GM12878 (cell line): ENCODE results near the gene SIN3B. TPM values are rescaled to one million over a fixed set of nuclear protein-coding genes. Genes with fewer than 3 reads are reported as not detected.

Source experiments
- ATAC-seq: fragments of 200-7000 bp; cut with Tn5 transposase; 3 replicates; pipeline ENCODE4 v1.9.1; 2020; ENCODE audit warnings: mild to moderate bottlenecking, moderate library complexity
- BruUV-seq: library from RNA; stranded (reverse); fragments of 400-500 nt; replicated peaks from 2 replicates; lab custom pipeline; 2021; lab: Mats Ljungman, UMichigan
- CTCF ChIA-PET: fragments of 300-600 bp; sonication (Branson Sonifier 250); formaldehyde crosslinking; extraction: SDS; loops from one replicate; lab custom pipeline; 2021; ENCODE audit warnings: inconsistent platforms; lab: Yijun Ruan, JAX
- POLR2A ChIA-PET: fragments of 350-600 bp; formaldehyde crosslinking; extraction: SDS; loops from one replicate; lab custom pipeline; 2021; ENCODE audit warnings: inconsistent platforms; lab: Charles Lee
- RAD21 ChIA-PET: fragments of 300-600 bp; sonication (Branson Sonifier 250); formaldehyde crosslinking; loops from one replicate; lab custom pipeline; 2023; ENCODE audit warnings: antibody characterized with exemption; ENCODE audit not compliant: unreplicated experiment; lab: Charles Lee
- SMC1A ChIA-PET: fragments of 300-600 bp; sonication (Branson Sonifier 250); formaldehyde crosslinking; loops from one replicate; lab custom pipeline; 2023; ENCODE audit not compliant: unreplicated experiment, uncharacterized antibody; lab: Charles Lee
- DNase-seq: peaks from one replicate; pipeline ENCODE4 v3.0.0-alpha.2; 2011; ENCODE audit warnings: low read depth, low spot score
- FAIRE-seq: peaks from 3 replicates; lab custom pipeline; 2011; peaks lifted over from hg19 to GRCh38; lab: Jason Lieb, UNC
- H2AFZ ChIP-seq: 2 replicates; pipeline ENCODE4 v1.6.0; 2011; ENCODE audit warnings: low read depth, low read length, control low read depth; ENCODE audit not compliant: control insufficient read depth
- H3K27ac ChIP-seq: 2 replicates; pipeline ENCODE4 v1.5.1; 2011; ENCODE audit warnings: control low read depth; ENCODE audit not compliant: control insufficient read depth, insufficient read depth
- H3K27me3 ChIP-seq, 2 experiments: replicated peaks in 1 of 2; 2 replicates each; pipeline versions ENCODE4 v1.6.0 to v1.6.1; 2011; ENCODE audit warnings: low read length in 1 of 2; ENCODE audit not compliant: control insufficient read depth in 2 of 2, insufficient read depth in 2 of 2
- H3K36me3 ChIP-seq, 2 experiments: 2 replicates each; pipeline ENCODE4 v1.5.1; 2011; ENCODE audit warnings: low read length in 1 of 2; ENCODE audit not compliant: control insufficient read depth in 2 of 2, insufficient read depth in 2 of 2
- H3K4me1 ChIP-seq: 2 replicates; pipeline ENCODE4 v1.6.1; 2011; ENCODE audit warnings: mild to moderate bottlenecking, low read length, moderate library complexity, mixed read lengths; ENCODE audit not compliant: control insufficient read depth, insufficient read depth
- H3K4me2 ChIP-seq: 2 replicates; pipeline ENCODE4 v1.6.0; 2011; ENCODE audit warnings: control low read depth; ENCODE audit not compliant: control insufficient read depth, insufficient read depth
- H3K4me3 ChIP-seq: fragments of 200-600 bp; sonication (generic); 2 replicates; pipeline ENCODE4 v1.5.1; 2016
- H3K79me2 ChIP-seq: 2 replicates; pipeline ENCODE4 v1.6.0; 2011; ENCODE audit warnings: low read length; ENCODE audit not compliant: control insufficient read depth, insufficient read depth
- H3K9ac ChIP-seq: 2 replicates; pipeline ENCODE4 v1.8.0; 2011; ENCODE audit warnings: low read length, control low read depth, mixed read lengths; ENCODE audit not compliant: control insufficient read depth, insufficient read depth
- H3K9me3 ChIP-seq: replicated peaks from 3 replicates; pipeline ENCODE4 v1.5.1; 2011; ENCODE audit warnings: mild to moderate bottlenecking, low read length; ENCODE audit not compliant: control insufficient read depth, insufficient read depth
- H4K20me1 ChIP-seq: 2 replicates; pipeline ENCODE4 v1.6.0; 2011; ENCODE audit not compliant: control insufficient read depth, insufficient read depth
- ATF7 ChIP-seq: fragments of 450-650 bp; IDR thresholded peaks from 2 replicates; pipeline ENCODE4 v1.6.1; 2016; ENCODE audit warnings: low read depth, mild to moderate bottlenecking
- NBN ChIP-seq: fragments of 450-650 bp; IDR thresholded peaks from 2 replicates; pipeline ENCODE4 v1.6.1; 2016
- SIN3A ChIP-seq: IDR thresholded peaks from 2 replicates; pipeline ENCODE4 v1.6.1; 2012; ENCODE audit warnings: low read depth, low read length, improper control_type of control experiment
- SP1 ChIP-seq: IDR thresholded peaks from one replicate; pipeline ENCODE4 v1.6.1; 2011; ENCODE audit warnings: low read depth, low read length
- SUPT20H ChIP-seq: IDR thresholded peaks from 2 replicates; pipeline ENCODE4 v1.6.1; 2011; ENCODE audit warnings: low read depth, mild to moderate bottlenecking, low read length, moderate library complexity, borderline replicate concordance; ENCODE audit not compliant: control insufficient read depth
- WGBS: methylation state at CpG from one replicate; pipeline ENCODE4 v1.1.6; 2016; ENCODE audit warnings: low lambda C conversion rate; ENCODE audit not compliant: insufficient replicate concordance, insufficient coverage; ENCODE audit errors: missing lambda C conversion rate; 5-methylcytosine and 5-hydroxymethylcytosine counted together
- in situ Hi-C: fragments of 300-500 bp; cut with MboI; formaldehyde crosslinking; loops from 9 replicates; pipeline ENCODE4 v1.14.3; 2018; ENCODE audit warnings: mixed read lengths
- intact Hi-C: fragments of 100-400 bp; cut with micrococcal nuclease; formaldehyde crosslinking; loops from one replicate; pipeline ENCODE4 v1.14.2; 2022; ENCODE audit not compliant: unreplicated experiment
- polyA plus RNA-seq, 11 experiments: library from polyadenylated mRNA; depleted of rRNA in 4 of 11; unstranded in 6 of 11; stranded (reverse) in 5 of 11; fragments of >200 nt; fragmentation: Nextera tagmentation in 4 of 11; fragmentation: Illumina TruSeq in 1 of 11; extraction: Ambion mirVana in 4 of 11; extraction: Trizol in 1 of 11; gene quantifications; 1 replicate in 1 of 11; 2 replicates in 10 of 11; pipeline versions ENCODE4 v1.2.1 to v1.2.3, GENCODE V29; 2011 to 2016; ENCODE audit warnings: inconsistent platforms in 2 of 11, missing spikeins in 2 of 11, low read depth in 1 of 11
- total RNA-seq, 4 experiments: library from RNA; depleted of rRNA in 3 of 4; stranded (reverse); fragments of >200 nt in 3 of 4; fragmentation: Illumina TruSeq in 1 of 4; extraction: Trizol in 1 of 4; gene quantifications; 2 replicates each; pipeline versions ENCODE4 v1.2.1 to v1.2.3, GENCODE V29; 2013 to 2021
- TF ChIP-seq, protein P1 (sequence below): IDR thresholded peaks from 2 replicates; pipeline ENCODE4 v1.6.1; 2012; ENCODE audit warnings: mild to moderate bottlenecking, low read depth, low read length
- TF ChIP-seq, protein P2 (sequence below): fragments of 150-350 bp; IDR thresholded peaks from 2 replicates; pipeline ENCODE4 v1.6.1; 2014; ENCODE audit warnings: mild to moderate bottlenecking, low read depth, low read length
- TF ChIP-seq, protein P3 (sequence below): fragments of 450-650 bp; IDR thresholded peaks from 2 replicates; pipeline ENCODE4 v1.6.1; 2016; ENCODE audit warnings: mild to moderate bottlenecking
- TF ChIP-seq, protein P4 (sequence below): fragments of 450-650 bp; IDR thresholded peaks from 2 replicates; pipeline ENCODE4 v1.6.1; 2016; ENCODE audit warnings: mild to moderate bottlenecking
- TF ChIP-seq, protein P5 (sequence below): fragments of 450-650 bp; IDR thresholded peaks from 2 replicates; pipeline ENCODE4 v1.6.1; 2018; ENCODE audit warnings: borderline replicate concordance, mild to moderate bottlenecking; ENCODE audit not compliant: partially characterized antibody

Gene SIN3B
- total and polyA plus RNA-seq, 10 of the 15 experiments (the other 5 are each of a cell fraction or from before 2014, with no cell fraction given), result 0.68 to 34.5 (median 15.8) TPM

DNA sequence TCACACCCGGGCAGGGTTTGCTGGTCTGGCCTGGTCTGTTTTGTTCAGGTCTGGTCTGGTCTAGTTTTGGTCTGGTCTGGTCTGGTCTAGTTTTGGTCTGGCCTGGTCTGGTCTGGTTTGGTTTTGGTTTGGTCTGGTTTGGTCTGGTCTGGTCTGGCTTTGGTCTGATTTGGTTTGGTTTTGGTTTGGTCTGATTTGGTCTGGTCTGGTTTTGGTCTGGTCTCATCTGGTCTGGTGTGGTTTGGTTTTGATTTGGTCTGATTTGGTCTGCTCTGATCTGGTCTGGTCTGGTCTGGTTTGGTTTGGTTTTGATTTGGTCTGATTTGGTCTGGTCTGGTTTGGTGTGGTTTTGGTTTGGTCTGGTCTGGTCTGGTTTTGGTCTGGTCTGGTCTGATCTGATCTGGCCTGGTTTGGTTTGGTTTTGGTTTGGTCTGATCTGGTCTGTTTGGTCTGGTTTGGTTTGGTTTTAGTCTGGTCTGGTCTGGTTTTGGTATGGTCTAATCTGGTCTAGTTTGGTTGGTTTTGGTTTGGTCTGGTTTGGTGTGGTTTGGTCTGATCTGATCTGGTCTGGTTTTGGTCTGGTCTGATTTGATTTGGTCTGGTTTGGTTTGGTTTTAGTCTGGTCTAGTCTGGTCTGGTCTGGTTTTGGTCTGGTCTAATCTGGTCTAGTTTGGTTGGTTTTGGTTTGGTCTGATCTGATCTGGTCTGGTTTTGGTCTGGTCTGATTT is 45.2 kb downstream of the SIN3B start:
- intact Hi-C loops, result no loop called here
- H3K4me2 ChIP-seq, result no peak overlapping the region
- TF ChIP-seq SIN3A, result no peak
- TF ChIP-seq SUPT20H, result no peak
- TF ChIP-seq, protein P1, sequence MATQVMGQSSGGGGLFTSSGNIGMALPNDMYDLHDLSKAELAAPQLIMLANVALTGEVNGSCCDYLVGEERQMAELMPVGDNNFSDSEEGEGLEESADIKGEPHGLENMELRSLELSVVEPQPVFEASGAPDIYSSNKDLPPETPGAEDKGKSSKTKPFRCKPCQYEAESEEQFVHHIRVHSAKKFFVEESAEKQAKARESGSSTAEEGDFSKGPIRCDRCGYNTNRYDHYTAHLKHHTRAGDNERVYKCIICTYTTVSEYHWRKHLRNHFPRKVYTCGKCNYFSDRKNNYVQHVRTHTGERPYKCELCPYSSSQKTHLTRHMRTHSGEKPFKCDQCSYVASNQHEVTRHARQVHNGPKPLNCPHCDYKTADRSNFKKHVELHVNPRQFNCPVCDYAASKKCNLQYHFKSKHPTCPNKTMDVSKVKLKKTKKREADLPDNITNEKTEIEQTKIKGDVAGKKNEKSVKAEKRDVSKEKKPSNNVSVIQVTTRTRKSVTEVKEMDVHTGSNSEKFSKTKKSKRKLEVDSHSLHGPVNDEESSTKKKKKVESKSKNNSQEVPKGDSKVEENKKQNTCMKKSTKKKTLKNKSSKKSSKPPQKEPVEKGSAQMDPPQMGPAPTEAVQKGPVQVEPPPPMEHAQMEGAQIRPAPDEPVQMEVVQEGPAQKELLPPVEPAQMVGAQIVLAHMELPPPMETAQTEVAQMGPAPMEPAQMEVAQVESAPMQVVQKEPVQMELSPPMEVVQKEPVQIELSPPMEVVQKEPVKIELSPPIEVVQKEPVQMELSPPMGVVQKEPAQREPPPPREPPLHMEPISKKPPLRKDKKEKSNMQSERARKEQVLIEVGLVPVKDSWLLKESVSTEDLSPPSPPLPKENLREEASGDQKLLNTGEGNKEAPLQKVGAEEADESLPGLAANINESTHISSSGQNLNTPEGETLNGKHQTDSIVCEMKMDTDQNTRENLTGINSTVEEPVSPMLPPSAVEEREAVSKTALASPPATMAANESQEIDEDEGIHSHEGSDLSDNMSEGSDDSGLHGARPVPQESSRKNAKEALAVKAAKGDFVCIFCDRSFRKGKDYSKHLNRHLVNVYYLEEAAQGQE, result no peak
- TF ChIP-seq, protein P2, sequence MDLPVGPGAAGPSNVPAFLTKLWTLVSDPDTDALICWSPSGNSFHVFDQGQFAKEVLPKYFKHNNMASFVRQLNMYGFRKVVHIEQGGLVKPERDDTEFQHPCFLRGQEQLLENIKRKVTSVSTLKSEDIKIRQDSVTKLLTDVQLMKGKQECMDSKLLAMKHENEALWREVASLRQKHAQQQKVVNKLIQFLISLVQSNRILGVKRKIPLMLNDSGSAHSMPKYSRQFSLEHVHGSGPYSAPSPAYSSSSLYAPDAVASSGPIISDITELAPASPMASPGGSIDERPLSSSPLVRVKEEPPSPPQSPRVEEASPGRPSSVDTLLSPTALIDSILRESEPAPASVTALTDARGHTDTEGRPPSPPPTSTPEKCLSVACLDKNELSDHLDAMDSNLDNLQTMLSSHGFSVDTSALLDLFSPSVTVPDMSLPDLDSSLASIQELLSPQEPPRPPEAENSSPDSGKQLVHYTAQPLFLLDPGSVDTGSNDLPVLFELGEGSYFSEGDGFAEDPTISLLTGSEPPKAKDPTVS, result no peak
- TF ChIP-seq, protein P3, sequence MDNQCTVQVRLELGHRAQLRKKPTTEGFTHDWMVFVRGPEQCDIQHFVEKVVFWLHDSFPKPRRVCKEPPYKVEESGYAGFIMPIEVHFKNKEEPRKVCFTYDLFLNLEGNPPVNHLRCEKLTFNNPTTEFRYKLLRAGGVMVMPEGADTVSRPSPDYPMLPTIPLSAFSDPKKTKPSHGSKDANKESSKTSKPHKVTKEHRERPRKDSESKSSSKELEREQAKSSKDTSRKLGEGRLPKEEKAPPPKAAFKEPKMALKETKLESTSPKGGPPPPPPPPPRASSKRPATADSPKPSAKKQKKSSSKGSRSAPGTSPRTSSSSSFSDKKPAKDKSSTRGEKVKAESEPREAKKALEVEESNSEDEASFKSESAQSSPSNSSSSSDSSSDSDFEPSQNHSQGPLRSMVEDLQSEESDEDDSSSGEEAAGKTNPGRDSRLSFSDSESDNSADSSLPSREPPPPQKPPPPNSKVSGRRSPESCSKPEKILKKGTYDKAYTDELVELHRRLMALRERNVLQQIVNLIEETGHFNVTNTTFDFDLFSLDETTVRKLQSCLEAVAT, result 0 out of 2 replicates have a peak, but pooled peaks have one; percentile 20
- TF ChIP-seq, protein P4, sequence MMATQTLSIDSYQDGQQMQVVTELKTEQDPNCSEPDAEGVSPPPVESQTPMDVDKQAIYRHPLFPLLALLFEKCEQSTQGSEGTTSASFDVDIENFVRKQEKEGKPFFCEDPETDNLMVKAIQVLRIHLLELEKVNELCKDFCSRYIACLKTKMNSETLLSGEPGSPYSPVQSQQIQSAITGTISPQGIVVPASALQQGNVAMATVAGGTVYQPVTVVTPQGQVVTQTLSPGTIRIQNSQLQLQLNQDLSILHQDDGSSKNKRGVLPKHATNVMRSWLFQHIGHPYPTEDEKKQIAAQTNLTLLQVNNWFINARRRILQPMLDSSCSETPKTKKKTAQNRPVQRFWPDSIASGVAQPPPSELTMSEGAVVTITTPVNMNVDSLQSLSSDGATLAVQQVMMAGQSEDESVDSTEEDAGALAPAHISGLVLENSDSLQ, result no peak
- TF ChIP-seq ATF7, result no peak
- no peak for TF ChIP-seq SP1
- TF ChIP-seq, protein P5, sequence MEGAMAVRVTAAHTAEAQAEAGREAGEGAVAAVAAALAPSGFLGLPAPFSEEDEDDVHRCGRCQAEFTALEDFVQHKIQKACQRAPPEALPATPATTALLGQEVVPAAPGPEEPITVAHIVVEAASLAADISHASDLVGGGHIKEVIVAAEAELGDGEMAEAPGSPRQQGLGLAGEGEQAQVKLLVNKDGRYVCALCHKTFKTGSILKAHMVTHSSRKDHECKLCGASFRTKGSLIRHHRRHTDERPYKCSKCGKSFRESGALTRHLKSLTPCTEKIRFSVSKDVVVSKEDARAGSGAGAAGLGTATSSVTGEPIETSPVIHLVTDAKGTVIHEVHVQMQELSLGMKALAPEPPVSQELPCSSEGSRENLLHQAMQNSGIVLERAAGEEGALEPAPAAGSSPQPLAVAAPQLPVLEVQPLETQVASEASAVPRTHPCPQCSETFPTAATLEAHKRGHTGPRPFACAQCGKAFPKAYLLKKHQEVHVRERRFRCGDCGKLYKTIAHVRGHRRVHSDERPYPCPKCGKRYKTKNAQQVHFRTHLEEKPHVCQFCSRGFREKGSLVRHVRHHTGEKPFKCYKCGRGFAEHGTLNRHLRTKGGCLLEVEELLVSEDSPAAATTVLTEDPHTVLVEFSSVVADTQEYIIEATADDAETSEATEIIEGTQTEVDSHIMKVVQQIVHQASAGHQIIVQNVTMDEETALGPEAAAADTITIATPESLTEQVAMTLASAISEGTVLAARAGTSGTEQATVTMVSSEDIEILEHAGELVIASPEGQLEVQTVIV, result peak; percentile 27
- TF ChIP-seq NBN, result 0 out of 2 replicates have a peak, but pooled peaks have one; percentile 24
- TF ChIP-seq, all 136 proteins: peak for 3
- in situ Hi-C loops, result no loop called here
- CTCF ChIA-PET, result no interaction called here
- H3K4me3 ChIP-seq, result no peak overlapping the region
- DNase-seq (no peak), FAIRE-seq (peak; percentile 41), ATAC-seq (no peak)
- peak overlapping the region; percentile 17 for H3K27ac ChIP-seq
- peaks cover 8% of the 10 kb centered on the region; the same call in 2 of the 3 replicates for H3K9me3 ChIP-seq
- WGBS, result 100% methylated on average over 1 of the region's 1 CpG
- peaks cover 10 to 44% of the 10 kb centered on the region in 2 experiments for H3K36me3 ChIP-seq
- no peaks in the 10 kb centered on the region for H3K27me3 ChIP-seq
- SMC1A ChIA-PET, result no interaction called here
- POLR2A ChIA-PET, result no interaction called here
- H3K79me2 ChIP-seq, result no peaks in the 10 kb centered on the region
- no peaks in the 10 kb centered on the region for H4K20me1 ChIP-seq
- RAD21 ChIA-PET, result no interaction called here
- no peak overlapping the region for H2AFZ ChIP-seq
- H3K9ac ChIP-seq, result no peak overlapping the region
- peaks cover 6% of the 10 kb centered on the region for H3K4me1 ChIP-seq
- BruUV-seq, result no TSS peak
